Testis (tissue), 2 donors: Measurements from ENCODE around the gene ABRACL.

ENCODE experiments used
- POLR2A ChIP-seq: fragments of 450-650 bp; IDR thresholded peaks from one replicate; pipeline ENCODE4 v1.6.1; 2017; ENCODE audit warnings: antibody characterized with exemption, mild to moderate bottlenecking, moderate library complexity
- TF ChIP-seq, protein P1 (sequence below), 3 experiments: fragments of 450-650 bp in 2 of 3; fragments of 200-600 bp in 1 of 3; sonication (generic) in 1 of 3; IDR thresholded peaks; one replicate each; pipeline ENCODE4 v1.5.1; 2016 to 2019; ENCODE audit warnings: antibody characterized with exemption in 3 of 3, mild to moderate bottlenecking in 2 of 3, moderate library complexity in 1 of 3

DNA sequence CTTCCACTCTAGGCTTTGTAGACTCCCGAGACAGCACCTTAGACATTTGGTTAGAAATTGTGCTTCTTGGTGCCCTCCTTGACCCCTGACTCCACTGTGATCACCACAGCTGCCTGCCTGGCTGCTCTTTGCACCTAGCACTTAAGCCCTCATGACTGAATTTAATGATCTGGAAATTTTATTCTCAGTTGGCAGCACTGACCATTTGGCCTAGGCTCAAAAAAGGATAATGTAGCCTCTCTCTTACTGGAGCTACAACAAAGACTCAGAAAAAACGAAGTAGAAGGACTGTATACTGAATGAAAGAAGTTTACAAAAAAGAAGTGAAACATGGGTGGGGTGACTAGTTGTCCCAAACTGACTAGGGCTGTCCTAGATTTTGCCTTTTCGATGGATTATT, 11.3 kb upstream of the ABRACL start:
- no peak for TF ChIP-seq POLR2A
- TF ChIP-seq, protein P1, sequence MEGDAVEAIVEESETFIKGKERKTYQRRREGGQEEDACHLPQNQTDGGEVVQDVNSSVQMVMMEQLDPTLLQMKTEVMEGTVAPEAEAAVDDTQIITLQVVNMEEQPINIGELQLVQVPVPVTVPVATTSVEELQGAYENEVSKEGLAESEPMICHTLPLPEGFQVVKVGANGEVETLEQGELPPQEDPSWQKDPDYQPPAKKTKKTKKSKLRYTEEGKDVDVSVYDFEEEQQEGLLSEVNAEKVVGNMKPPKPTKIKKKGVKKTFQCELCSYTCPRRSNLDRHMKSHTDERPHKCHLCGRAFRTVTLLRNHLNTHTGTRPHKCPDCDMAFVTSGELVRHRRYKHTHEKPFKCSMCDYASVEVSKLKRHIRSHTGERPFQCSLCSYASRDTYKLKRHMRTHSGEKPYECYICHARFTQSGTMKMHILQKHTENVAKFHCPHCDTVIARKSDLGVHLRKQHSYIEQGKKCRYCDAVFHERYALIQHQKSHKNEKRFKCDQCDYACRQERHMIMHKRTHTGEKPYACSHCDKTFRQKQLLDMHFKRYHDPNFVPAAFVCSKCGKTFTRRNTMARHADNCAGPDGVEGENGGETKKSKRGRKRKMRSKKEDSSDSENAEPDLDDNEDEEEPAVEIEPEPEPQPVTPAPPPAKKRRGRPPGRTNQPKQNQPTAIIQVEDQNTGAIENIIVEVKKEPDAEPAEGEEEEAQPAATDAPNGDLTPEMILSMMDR (IDR thresholded peaks at IDR 0.05): no peak
